ENCODE measurements around the gene FUT1. TPM values are rescaled to one million over a fixed set of nuclear protein-coding genes. Genes with fewer than 3 reads are reported as not detected.

The FUT1 gene
- total and polyA plus RNA-seq, 2 of the 8 experiments (the other 6 are each of a cell fraction or from before 2014, with no cell fraction given): 7.4 to 12.9 TPM

DNA sequence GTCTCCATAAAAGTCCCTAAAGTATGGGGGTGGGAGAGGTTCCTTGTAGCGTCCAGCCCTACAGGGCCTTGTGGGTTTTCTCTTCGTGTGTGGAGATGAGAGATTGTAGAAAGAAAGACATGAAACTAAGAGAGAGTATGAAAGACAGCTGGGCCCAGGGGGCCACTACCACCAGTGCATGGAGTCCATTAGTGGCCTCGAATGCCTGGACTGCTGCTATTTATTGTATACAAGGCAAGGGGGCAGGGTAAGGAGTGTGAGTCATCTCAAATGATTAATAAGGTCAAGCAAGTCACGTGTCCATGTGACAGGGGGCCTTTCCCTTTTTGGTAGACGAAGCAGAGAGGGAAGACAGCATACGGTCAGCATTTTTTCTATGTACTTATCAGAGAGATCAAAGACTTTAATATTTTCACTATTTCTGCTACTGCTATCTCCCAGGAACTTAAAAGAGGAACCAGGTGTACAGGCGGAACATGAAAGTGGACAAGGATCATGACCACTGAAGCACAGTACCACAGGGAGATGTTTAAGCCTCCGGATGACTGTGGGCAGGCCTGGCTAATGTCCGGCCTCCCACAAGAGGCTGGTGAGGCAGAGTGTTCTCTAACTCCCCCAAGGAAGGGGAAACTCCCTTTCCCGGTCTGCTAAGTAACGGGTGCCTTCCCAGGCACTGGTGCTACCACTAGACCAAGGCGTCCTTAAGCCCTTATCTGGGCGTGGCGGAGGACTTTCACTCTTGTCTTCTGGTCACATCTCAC, 28.4 kb upstream of the FUT1 start:
- Histone ChIP-seq H3K4me3 (ENCODE audit: extremely low read depth in 1 of 4, insufficient read depth in 2 of 4, low read depth in 3 of 4, low read length in 4 of 4) (no peak overlapping the region), H3K27me3 (replicated peaks in 1 of 4; ENCODE audit: control insufficient read depth in 3 of 4, extremely low read depth in 1 of 4, insufficient read depth in 3 of 4, low read length in 3 of 4) (peaks cover 0 to 3% (median 0%) of the 10 kb centered on the region in 4 experiments; a peak in 3 of 7 replicates), H2AFZ (ENCODE audit: low read length) (no peak overlapping the region), H2BK15ac (ENCODE audit: low read length) (peak overlapping the region; percentile 1; the same call in 1 of the 2 replicates), H3K4me2 (ENCODE audit: insufficient read depth in 1 of 2, low read depth in 2 of 2, low read length in 2 of 2) (no peak overlapping the region), H3K4ac (replicated peaks; ENCODE audit: insufficient read length, low read depth, low read length) (no peak overlapping the region), H3K4me1 (replicated peaks in 1 of 4; ENCODE audit: control insufficient read depth in 3 of 4, insufficient read depth in 4 of 4, low read length in 3 of 4) (no peaks in the 10 kb centered on the region), H3K79me2 (ENCODE audit: control insufficient read depth in 1 of 2, insufficient read depth in 2 of 2, low read length in 2 of 2) (no peaks in the 10 kb centered on the region), H3K9me3 (ENCODE audit: insufficient read depth in 2 of 2, low read depth in 1 of 2, low read length in 1 of 2) (no peaks in the 10 kb centered on the region), H4K91ac (replicated peaks; ENCODE audit: insufficient read length, low read length) (no peak overlapping the region), H4K8ac (ENCODE audit: extremely low read depth, insufficient read depth, low read length) (no peak overlapping the region), H3K23me2 (ENCODE audit: low read depth, low read length) (0 out of 2 replicates have a peak, but pooled peaks cover 2% of the 10 kb centered on the region), H3K79me1 (ENCODE audit: low read depth, low read length) (no peaks in the 10 kb centered on the region), H4K20me1 (replicated peaks in 1 of 2; ENCODE audit: control insufficient read depth in 1 of 2, insufficient read depth in 2 of 2, low read length in 2 of 2) (no peaks in the 10 kb centered on the region), H3K56ac (replicated peaks; ENCODE audit: insufficient read length, low read depth, low read length) (no peak overlapping the region), H3K14ac (ENCODE audit: insufficient read length) (no peak overlapping the region), H3K27ac (ENCODE audit: low read depth, low read length) (no peak overlapping the region), H3K23ac (ENCODE audit: insufficient read length) (no peak overlapping the region), H2AK5ac (ENCODE audit: low read depth, low read length) (no peak overlapping the region), H4K5ac (ENCODE audit: insufficient read length, low read depth, low read length) (no peak overlapping the region), H2BK120ac (replicated peaks; ENCODE audit: low read depth, low read length) (no peak overlapping the region), H2BK5ac (ENCODE audit: low read depth, low read length) (no peak overlapping the region), H3K18ac (ENCODE audit: extremely low read depth, low read length) (no peak overlapping the region), H2BK12ac (ENCODE audit: low read depth, low read length) (no peak overlapping the region), H3K9ac (replicated peaks in 1 of 4; ENCODE audit: extremely low read depth in 1 of 4, low read depth in 3 of 4, low read length in 3 of 4) (no peak overlapping the region), H2BK20ac (ENCODE audit: low read length) (no peak overlapping the region), H3K36me3 (ENCODE audit: control insufficient read depth in 2 of 4, insufficient read depth in 4 of 4, low read length in 3 of 4) (no peaks in the 10 kb centered on the region)
- CTCF ChIA-PET (ENCODE audit: partially characterized antibody): interaction anchor here (1.2 to 17.5 kb wide), 5 partner anchors 9 to 63 kb away, joined by 4 to 231 read pairs (median 9); no protein-coding TSS in a partner anchor
- POLR2A ChIA-PET (ENCODE audit: partially characterized antibody): interaction anchor here (1.4 to 2.3 kb wide), 3 partner anchors 11 to 135 kb away, joined by 5 to 7 read pairs (median 5); partner anchors contain the start of genes CA11 and FGF21
- WGBS, 2 experiments (ENCODE audit: extremely low coverage in 1 of 2, insufficient coverage in 1 of 2, insufficient read length in 1 of 2, insufficient replicate concordance in 2 of 2, low coverage in 1 of 2, low lambda C conversion rate in 2 of 2, missing lambda C conversion rate in 1 of 2): 90% methylated on average over 14 of the region's 14 CpGs; no CpG with 5 or more reads in 1 of the 2 experiments
- DNase-seq (ENCODE audit: low read depth in 1 of 2, low spot score in 2 of 2) (no peak), FAIRE-seq (no peak)
- TF ChIP-seq NRF1 (IDR thresholded peaks at IDR 0.05; ENCODE audit: low read depth, low read length) (no peak), NANOG (IDR thresholded peaks at IDR 0.05; ENCODE audit: insufficient read depth, low read depth, low read length, poor library complexity, severe bottlenecking) (no peak), USF2 (IDR thresholded peaks at IDR 0.05; ENCODE audit: low read length) (no peak), MAX (IDR thresholded peaks at IDR 0.05) (no peak), TEAD4 (IDR thresholded peaks at IDR 0.05; ENCODE audit: low read depth, low read length) (no peak), CEBPB (IDR thresholded peaks at IDR 0.05; ENCODE audit: low read depth, low read length) (no peak), RXRA (IDR thresholded peaks at IDR 0.05; ENCODE audit: insufficient read depth, low read depth, low read length) (no peak), RBBP5 (IDR thresholded peaks at IDR 0.05; ENCODE audit: borderline replicate concordance, low read depth, low read length) (no peak), CBX8 (IDR thresholded peaks at IDR 0.05; ENCODE audit: borderline replicate concordance, low read depth, low read length) (no peak), BCL11A (IDR thresholded peaks at IDR 0.05; ENCODE audit: low read depth in 2 of 2, low read length in 2 of 2) (no peak), CHD1 (IDR thresholded peaks at IDR 0.05; ENCODE audit: low read depth, low read length) (no peak)

Measured in H1 (cell line).